Activated CD4-positive, alpha-beta T cell treated with anti-CD3 and anti-CD28 coated beads for 4 hours (primary cell): ENCODE data around the gene PTPMT1.
"Not testable (repeated sequence)": the region's sequence is repeated elsewhere in the genome, so short reads cannot be mapped to it uniquely, and the experiment has no call there.

ENCODE experiments used
- DNase-seq, 2 donors: peaks; one replicate each; pipeline ENCODE4 v3.0.0-alpha.2; 2020

PTPMT1 gene

GRCh38 chr11:47550288-47551047 lies 14.9 kb upstream of the PTPMT1 start:
- DNase-seq, result no peak

- DNase-seq, result no peak
These were observed 14.3 kb upstream of the PTPMT1 start for GRCh38 chr11:47551086-47551485.

GRCh38 chr11:47552056-47552565 lies 13.3 kb upstream of the PTPMT1 start:
- peak in 1 of 2 donors; percentile 24 for DNase-seq

GRCh38 chr11:47552566-47553405 lies 12.6 kb upstream of the PTPMT1 start, which contains the start of gene CELF1:
TSS of gene CELF1 (minus strand) at chr11:47553132. CDS start at chr11:47499523, 53,609 bp downstream.
- peak; percentile 89 to 90 for DNase-seq

- no peak for DNase-seq
These were observed 12.0 kb upstream of the PTPMT1 start for GRCh38 chr11:47553406-47553743.

- not testable (repeated sequence) for DNase-seq
These were observed 8.4 kb upstream of the PTPMT1 start for GRCh38 chr11:47557004-47557403.

- DNase-seq, result no peak
These were observed 6.7 kb upstream of the PTPMT1 start for GRCh38 chr11:47558695-47559094.

GRCh38 chr11:47560426-47560825 lies 5.0 kb upstream of the PTPMT1 start:
- no peak for DNase-seq

- not testable (repeated sequence) for DNase-seq
These were observed 3.0 kb upstream of the PTPMT1 start for GRCh38 chr11:47562393-47562792.

GRCh38 chr11:47564366-47564765 lies 1.0 kb upstream of the PTPMT1 start:
- DNase-seq, result not testable (repeated sequence)

- DNase-seq, result no peak
These were observed 463 bp upstream of the PTPMT1 start for GRCh38 chr11:47564933-47565339.

GRCh38 chr11:47566149-47566698 lies 825 bp downstream of the PTPMT1 start:
- DNase-seq, result no peak

GRCh38 chr11:47569646-47570045 lies 4.2 kb downstream of the PTPMT1 start:
- no peak for DNase-seq

- DNase-seq, result no peak
These were observed 5.4 kb downstream of the PTPMT1 start for GRCh38 chr11:47570651-47571356.

- no peak for DNase-seq
These were observed 5.9 kb downstream of the PTPMT1 start for GRCh38 chr11:47571357-47571729.

- DNase-seq, result no peak
These were observed 6.5 kb downstream of the PTPMT1 start for GRCh38 chr11:47571895-47572294.

GRCh38 chr11:47572715-47573255 lies 7.4 kb downstream of the PTPMT1 start:
- no peak for DNase-seq

- no peak for DNase-seq
These were observed 7.9 kb downstream of the PTPMT1 start for GRCh38 chr11:47573321-47573720.

- DNase-seq, result no peak
These were observed 12.2 kb downstream of the PTPMT1 start for GRCh38 chr11:47577460-47578041.

- DNase-seq, result peak; percentile 85 to 87
These were observed 13.4 kb downstream of the PTPMT1 start, which contains the start of the genes KBTBD4 and NDUFS3 for GRCh38 chr11:47578524-47579494. TSS of gene KBTBD4 (minus strand) at chr11:47578970. CDS start at chr11:47578951, 19 bp downstream. TSS of gene NDUFS3 (plus strand) at chr11:47579074. CDS start at chr11:47579092, 18 bp downstream.

- DNase-seq, result no peak
These were observed 18.4 kb downstream of the PTPMT1 start for GRCh38 chr11:47583844-47584243.
